GM12874 (cell line): ENCODE measurements around the gene ATF6.

Experiments
- CTCF ChIP-seq: IDR thresholded peaks from 2 replicates; pipeline ENCODE4 v1.5.1; 2011; ENCODE audit warnings: low read depth, mild to moderate bottlenecking, control low read depth, low read length, moderate library complexity; ENCODE audit not compliant: insufficient read depth

Gene ATF6

GRCh38 chr1:161999301-162000052 is 233.4 kb downstream of the ATF6 start:
- TF ChIP-seq CTCF, result no peak

DNA sequence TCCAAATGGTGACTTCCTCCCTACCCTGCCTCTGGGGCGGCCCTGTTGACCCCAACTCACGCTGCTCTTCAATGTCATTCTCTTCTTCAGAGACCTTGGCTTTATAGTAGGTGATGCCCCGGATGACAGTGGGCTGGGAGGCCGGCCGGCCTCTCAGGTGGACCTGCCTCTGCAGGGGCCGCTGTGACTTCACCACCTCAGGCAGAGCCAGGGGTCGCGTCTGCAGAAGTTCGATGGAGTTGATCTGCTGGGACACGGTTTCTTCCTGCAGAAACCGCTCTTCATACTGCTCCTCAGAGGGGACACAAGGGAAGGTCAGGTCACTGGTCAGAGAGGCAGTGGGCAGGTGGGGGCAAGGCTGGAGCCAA is 233.9 kb downstream of the ATF6 start:
- TF ChIP-seq CTCF, result no peak

DNA sequence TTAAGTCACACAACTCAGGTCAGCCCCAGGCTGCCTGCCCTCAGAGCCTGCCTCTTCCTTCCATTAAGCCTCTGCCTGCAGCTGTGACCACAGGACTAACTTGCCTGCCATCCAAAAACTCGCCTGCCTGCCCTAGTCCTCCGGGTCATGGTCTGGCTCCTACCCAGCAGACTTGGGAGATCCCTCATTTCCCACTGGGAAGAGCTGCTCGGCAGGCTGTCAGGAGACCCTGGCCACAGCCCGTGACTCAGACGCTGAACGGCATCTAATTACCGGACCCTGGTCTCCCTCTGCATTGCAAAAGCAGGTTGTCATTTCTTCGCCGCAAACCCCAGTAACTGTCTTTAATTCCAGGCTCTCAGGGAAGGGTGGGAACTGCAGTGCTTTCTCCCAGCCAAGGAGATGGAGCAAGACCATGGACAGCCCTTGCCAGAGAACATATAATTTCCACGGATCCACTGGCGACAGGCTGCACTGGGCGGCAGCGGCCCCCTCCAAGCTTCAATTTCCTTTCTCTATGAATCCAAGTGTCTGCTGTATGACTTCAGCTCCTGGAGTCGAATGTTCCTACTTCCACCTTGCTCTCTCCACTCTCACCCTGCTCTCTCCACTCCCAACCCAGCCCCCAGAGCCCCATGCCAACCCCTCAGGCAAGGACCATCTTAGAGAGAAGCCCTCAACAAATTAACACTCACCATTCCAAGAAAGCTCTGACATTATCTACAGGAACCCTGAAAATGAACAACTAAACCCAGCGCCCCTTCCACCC is 237.1 kb downstream of the ATF6 start:
- TF ChIP-seq CTCF, result no peak

DNA sequence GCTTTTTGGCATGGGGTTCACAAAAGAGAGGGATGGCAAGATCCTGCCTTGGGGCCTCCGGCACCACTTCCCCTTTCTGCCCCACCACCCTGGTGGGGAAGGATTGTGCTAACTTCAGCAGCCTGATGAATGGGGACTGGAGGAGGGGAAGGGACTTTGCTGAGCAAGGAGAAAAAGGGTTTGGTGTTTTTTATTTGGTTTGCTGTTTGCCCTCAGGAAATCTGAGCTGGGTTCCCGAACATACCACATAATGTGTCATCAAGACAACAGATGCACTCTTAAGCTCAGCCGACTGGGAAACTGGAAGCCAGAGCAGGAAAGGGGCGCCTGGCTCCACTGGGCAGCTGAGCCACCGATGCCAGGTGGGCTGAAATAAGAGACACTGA is 237.7 kb downstream of the ATF6 start:
- TF ChIP-seq CTCF, result no peak

DNA sequence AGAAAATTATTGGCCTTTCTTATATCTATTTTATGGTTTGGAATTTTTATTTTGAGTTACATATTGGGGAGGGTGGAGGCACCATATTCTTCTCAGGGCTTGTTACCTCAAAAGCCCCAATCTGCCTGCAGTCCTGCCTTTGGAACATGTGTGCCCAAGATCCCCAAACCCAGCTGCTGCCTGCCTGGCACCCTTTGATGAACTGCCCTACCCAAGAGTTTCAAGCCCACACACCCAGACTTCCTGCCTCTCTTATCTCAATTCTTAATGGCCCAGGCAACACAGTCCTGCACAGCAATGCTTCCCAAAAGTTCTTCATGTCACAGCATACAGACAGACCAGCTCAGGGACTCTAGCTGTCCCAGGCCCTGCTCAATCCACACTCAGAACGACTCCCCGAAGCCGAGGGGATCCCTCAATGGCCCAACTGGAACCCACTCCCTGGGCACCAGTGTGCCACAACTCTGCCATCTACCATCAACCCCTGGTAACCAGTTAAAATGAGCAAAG is 238.4 kb downstream of the ATF6 start:
- TF ChIP-seq CTCF, result no peak

GRCh38 chr1:162006081-162006480 is 240.0 kb downstream of the ATF6 start:
- no peak for TF ChIP-seq CTCF

- no peak for TF ChIP-seq CTCF
Observed at GRCh38 chr1:162007466-162007865, 241.3 kb downstream of the ATF6 start.
